CD8-positive, alpha-beta memory T cell (primary cell): ENCODE data around the gene CMBL. TPM values are rescaled to one million over a fixed set of nuclear protein-coding genes. Genes with fewer than 3 reads are reported as not detected.

ENCODE experiments used
- CTCF ChIA-PET: fragments of 350-600 bp; sonication (Branson Sonifier 250); formaldehyde crosslinking; loops from one replicate; lab custom pipeline; 2021; ENCODE audit warnings: antibody characterized with exemption; lab: Charles Lee
- POLR2A ChIA-PET: fragments of 350-600 bp; sonication (Branson Sonifier 250); formaldehyde crosslinking; loops from one replicate; lab custom pipeline; 2021; ENCODE audit warnings: antibody characterized with exemption; lab: Charles Lee
- DNase-seq, 5 donors: peaks; one replicate each; pipeline versions ENCODE4 v3.0.0 to v3.0.0-alpha.2; 2020 to 2022; ENCODE audit warnings: mixed read lengths in 1 of 5
- H3K27ac ChIP-seq: one replicate; pipeline ENCODE4 v1.7.0; 2013; ENCODE audit warnings: low read depth, mild to moderate bottlenecking, low read length, moderate library complexity
- H3K27me3 ChIP-seq: 2 replicates; pipeline ENCODE4 v1.7.0; 2013; ENCODE audit warnings: low read length, mild to moderate bottlenecking; ENCODE audit not compliant: insufficient read depth, poor library complexity, severe bottlenecking
- H3K36me3 ChIP-seq: 2 replicates; pipeline ENCODE4 v1.7.0; 2013; ENCODE audit warnings: mild to moderate bottlenecking, low read length, moderate library complexity; ENCODE audit not compliant: insufficient read depth
- H3K4me1 ChIP-seq: 2 replicates; pipeline ENCODE4 v1.7.0; 2013; ENCODE audit warnings: mild to moderate bottlenecking, low read length, moderate library complexity; ENCODE audit not compliant: insufficient read depth
- H3K4me3 ChIP-seq: 2 replicates; pipeline ENCODE4 v1.7.0; 2013; ENCODE audit warnings: mild to moderate bottlenecking, low read length
- H3K9me3 ChIP-seq: 2 replicates; pipeline ENCODE4 v1.7.0; 2013; ENCODE audit warnings: mild to moderate bottlenecking, low read length
- H3K27ac Mint-ChIP-seq, 8 donors: one replicate each; pipeline ENCODE4 v1.8.0; 2020 to 2021; ENCODE audit warnings: mixed read lengths in 8 of 8, mild to moderate bottlenecking in 6 of 8, inconsistent platforms in 3 of 8, moderate library complexity in 3 of 8
- H3K27me3 Mint-ChIP-seq, 2 donors: one replicate each; pipeline ENCODE4 v1.8.0; 2020 to 2021; ENCODE audit warnings: mixed read lengths in 2 of 2, mild to moderate bottlenecking in 1 of 2, moderate library complexity in 1 of 2
- H3K36me3 Mint-ChIP-seq, 3 donors: one replicate each; pipeline ENCODE4 v1.8.0; 2020 to 2021; ENCODE audit warnings: mixed read lengths in 3 of 3, inconsistent platforms in 1 of 3, mild to moderate bottlenecking in 1 of 3
- H3K4me1 Mint-ChIP-seq, 3 donors: one replicate each; pipeline ENCODE4 v1.8.0; 2020 to 2021; ENCODE audit warnings: mixed read lengths in 3 of 3, inconsistent platforms in 1 of 3, mild to moderate bottlenecking in 1 of 3
- H3K4me3 Mint-ChIP-seq, 7 donors: one replicate each; pipeline ENCODE4 v1.8.0; 2020 to 2021; ENCODE audit warnings: mixed read lengths in 7 of 7, mild to moderate bottlenecking in 6 of 7, moderate library complexity in 4 of 7, inconsistent platforms in 2 of 7
- H3K9me3 Mint-ChIP-seq, 5 donors: one replicate each; pipeline ENCODE4 v1.8.0; 2020 to 2022; ENCODE audit warnings: mixed read lengths in 5 of 5, mild to moderate bottlenecking in 3 of 5, moderate library complexity in 2 of 5, inconsistent platforms in 1 of 5
- polyA plus RNA-seq: library from polyadenylated mRNA; unstranded; fragments of 300-500 nt; fragmentation: Illumina TruSeq; gene quantifications from one replicate; pipeline ENCODE4 v1.2.3, GENCODE V29; 2021
- total RNA-seq, 2 experiments: library from RNA; stranded (reverse); gene quantifications; one replicate each; pipeline ENCODE4 v1.2.3, GENCODE V29; 2021

CMBL gene
- total RNA-seq (1 to 10 TPM; 3.7 to 3.8 TPM), polyA plus RNA-seq (0.97 TPM)

DNA sequence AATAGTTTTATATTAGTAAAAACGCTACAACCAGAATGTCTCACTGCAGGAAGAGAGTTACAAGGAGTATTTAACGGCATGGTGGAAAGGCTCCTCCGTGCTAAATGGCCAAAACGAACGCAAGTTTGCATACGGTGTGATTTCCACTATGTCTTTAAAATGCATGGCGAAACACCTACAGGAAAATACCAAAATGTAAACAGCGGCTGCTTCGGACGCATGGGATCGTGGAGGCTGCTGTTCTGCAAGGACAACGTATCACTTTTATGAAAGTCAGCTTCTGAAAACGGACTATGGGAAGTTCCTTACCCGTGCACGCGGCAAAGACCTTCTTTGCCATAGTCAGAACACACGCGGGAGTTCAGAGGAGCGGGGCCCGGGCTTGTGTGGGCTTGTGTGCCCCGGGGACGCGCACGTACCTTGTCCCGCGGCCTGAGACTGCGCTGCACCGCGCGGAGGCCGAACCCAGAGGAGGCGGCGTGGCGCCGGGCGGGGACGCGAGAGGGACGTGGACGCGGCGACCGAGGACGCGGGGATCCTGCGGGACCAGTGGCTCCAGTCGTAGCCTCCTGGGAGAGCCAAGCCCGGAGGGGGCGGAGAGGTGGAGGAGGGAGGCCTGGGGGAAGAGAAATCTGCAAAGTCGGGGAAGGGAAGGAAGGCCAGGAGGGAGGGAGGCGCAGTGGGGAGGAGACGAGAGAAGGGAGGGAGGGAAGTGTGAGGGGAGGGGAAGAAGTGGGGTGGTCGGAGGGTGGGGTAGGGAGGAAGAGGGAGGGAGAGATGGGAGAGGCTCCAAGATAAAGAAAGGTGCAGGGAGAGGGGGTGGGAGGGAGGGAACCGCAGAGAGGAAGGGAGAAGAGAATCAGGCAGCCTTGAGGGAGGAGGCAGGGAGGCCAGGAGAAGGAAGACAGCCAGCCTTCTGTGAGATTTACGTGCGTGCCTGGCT, at the start of gene CMBL:
Gene CMBL, minus strand, starts transcription at position 697 of the 943 bp plus-strand sequence. CDS start 17,140 bp downstream, outside the sequence.
- ChIA-PET CTCF (no interaction called here), POLR2A (no interaction called here)
- peak within 1 kb of the TSS; percentile 59 for H3K4me3 ChIP-seq
- peaks cover 6 to 10% (median 10%) of the 10 kb centered on the region in 3 donors for H3K4me1 Mint-ChIP-seq
- H3K9me3 ChIP-seq = no peaks in the 10 kb centered on the region
- no peaks in the 10 kb centered on the region for H3K27me3 ChIP-seq
- peak within 1 kb of the TSS; percentile 75 for H3K27ac ChIP-seq
- no peaks in the 10 kb centered on the region for H3K4me1 ChIP-seq
- peak in 1 of 5 donors; percentile 14 for DNase-seq
- H3K27ac Mint-ChIP-seq = peak within 1 kb of the TSS in 2 of 8 donors; percentile 56 to 61
- H3K27me3 Mint-ChIP-seq = peaks cover 13 to 32% of the 10 kb centered on the region in 2 donors
- H3K36me3 ChIP-seq = no peaks in the 10 kb centered on the region
- no peaks in the 10 kb centered on the region for H3K9me3 Mint-ChIP-seq
- no peaks in the 10 kb centered on the region for H3K36me3 Mint-ChIP-seq
- peak within 1 kb of the TSS; percentile 49 to 93 (median 85) for H3K4me3 Mint-ChIP-seq

DNA sequence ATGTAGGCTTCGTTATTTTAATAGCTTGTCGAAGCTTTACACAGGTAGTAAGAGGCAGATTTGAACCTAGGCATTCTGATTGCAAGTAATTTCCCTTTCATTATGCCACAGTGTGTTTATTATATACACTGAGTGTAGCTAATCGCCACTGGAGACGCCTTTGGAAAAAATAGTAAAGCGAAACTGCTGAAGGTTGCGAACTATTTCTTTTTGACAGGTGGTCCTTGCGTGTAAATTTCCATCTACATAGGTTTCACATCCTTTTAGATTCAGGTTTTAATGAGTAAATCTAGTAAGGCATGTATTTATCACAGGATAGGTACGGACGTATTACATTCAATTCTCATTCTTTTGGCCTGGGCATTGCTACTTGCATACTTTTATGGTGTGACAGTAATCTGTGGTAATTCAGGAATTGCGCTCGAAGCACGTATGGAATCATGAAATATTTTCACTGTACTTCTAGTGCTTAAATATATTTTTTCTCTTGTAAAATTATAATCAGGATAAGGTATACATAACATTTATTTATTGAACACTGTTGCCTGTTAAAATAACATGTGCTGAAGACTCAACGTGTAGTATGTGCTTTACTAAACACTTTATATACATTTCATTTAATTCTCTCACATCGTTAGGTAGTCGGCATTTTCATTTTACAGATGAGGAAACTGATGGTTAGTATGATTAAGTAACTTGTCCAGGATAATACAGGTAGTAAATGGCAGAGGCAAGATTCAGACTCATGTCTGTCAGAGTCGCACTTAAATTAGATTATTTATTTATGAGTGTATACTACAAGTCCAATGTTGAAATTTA, 47.6 kb upstream of the CMBL start:
- H3K4me1 Mint-ChIP-seq = peaks cover 45 to 68% (median 66%) of the 10 kb centered on the region in 3 donors
- peak overlapping the region; percentile 97 to 100 (median 99) for H3K27ac Mint-ChIP-seq
- peak overlapping the region; percentile 97 to 100 (median 99) for H3K4me3 Mint-ChIP-seq
- H3K27me3 Mint-ChIP-seq = no peaks in the 10 kb centered on the region
- peak overlapping the region; percentile 91 for H3K27ac ChIP-seq
- POLR2A ChIA-PET = interaction anchor here (0.6 to 1.1 kb wide), 2 partner anchors 105 to 115 kb away, joined by 3 to 4 read pairs; partner anchors contain the start of genes ATPSCKMT and CCT5
- DNase-seq = peak in 1 of 5 donors; percentile 21
- CTCF ChIA-PET = interaction anchor here (1.0 kb wide), 1 partner anchor 71 kb away, joined by 3 read pairs; no protein-coding TSS in a partner anchor
- peaks cover 30% of the 10 kb centered on the region for H3K4me1 ChIP-seq
- no peaks in the 10 kb centered on the region for H3K27me3 ChIP-seq
- no peaks in the 10 kb centered on the region for H3K36me3 ChIP-seq
- H3K9me3 Mint-ChIP-seq = no peaks in the 10 kb centered on the region
- H3K9me3 ChIP-seq = no peaks in the 10 kb centered on the region
- peak overlapping the region; percentile 94 for H3K4me3 ChIP-seq
- H3K36me3 Mint-ChIP-seq = peaks cover 0 to 14% (median 0%) of the 10 kb centered on the region in 3 donors

GRCh38 chr5:10354048-10354872, 46.6 kb upstream of the CMBL start:
- peaks cover 0 to 14% (median 0%) of the 10 kb centered on the region in 3 donors for H3K36me3 Mint-ChIP-seq
- peak overlapping the region; percentile 97 to 100 (median 99) for H3K4me3 Mint-ChIP-seq
- no peaks in the 10 kb centered on the region for H3K27me3 Mint-ChIP-seq
- H3K27ac ChIP-seq = peak overlapping the region; percentile 91
- H3K9me3 ChIP-seq = no peaks in the 10 kb centered on the region
- ChIA-PET CTCF (interaction anchor here (1.0 kb wide), 2 partner anchors 64 to 70 kb away, joined by 3 read pairs; no protein-coding TSS in a partner anchor), POLR2A (interaction anchor here (0.6 to 1.6 kb wide), 7 partner anchors 93 to 786 kb away, joined by 3 to 17 read pairs (median 3); partner anchors contain the start of genes ANKRD33B, ATPSCKMT and CCT5)
- no peaks in the 10 kb centered on the region for H3K27me3 ChIP-seq
- H3K9me3 Mint-ChIP-seq = no peaks in the 10 kb centered on the region
- H3K36me3 ChIP-seq = no peaks in the 10 kb centered on the region
- H3K4me3 ChIP-seq = peak overlapping the region; percentile 94
- peaks cover 43 to 59% (median 57%) of the 10 kb centered on the region in 3 donors for H3K4me1 Mint-ChIP-seq
- peak overlapping the region; percentile 97 to 100 (median 99) for H3K27ac Mint-ChIP-seq
- DNase-seq = peak; percentile 21 to 68 (median 39)
- peaks cover 30% of the 10 kb centered on the region for H3K4me1 ChIP-seq

DNA sequence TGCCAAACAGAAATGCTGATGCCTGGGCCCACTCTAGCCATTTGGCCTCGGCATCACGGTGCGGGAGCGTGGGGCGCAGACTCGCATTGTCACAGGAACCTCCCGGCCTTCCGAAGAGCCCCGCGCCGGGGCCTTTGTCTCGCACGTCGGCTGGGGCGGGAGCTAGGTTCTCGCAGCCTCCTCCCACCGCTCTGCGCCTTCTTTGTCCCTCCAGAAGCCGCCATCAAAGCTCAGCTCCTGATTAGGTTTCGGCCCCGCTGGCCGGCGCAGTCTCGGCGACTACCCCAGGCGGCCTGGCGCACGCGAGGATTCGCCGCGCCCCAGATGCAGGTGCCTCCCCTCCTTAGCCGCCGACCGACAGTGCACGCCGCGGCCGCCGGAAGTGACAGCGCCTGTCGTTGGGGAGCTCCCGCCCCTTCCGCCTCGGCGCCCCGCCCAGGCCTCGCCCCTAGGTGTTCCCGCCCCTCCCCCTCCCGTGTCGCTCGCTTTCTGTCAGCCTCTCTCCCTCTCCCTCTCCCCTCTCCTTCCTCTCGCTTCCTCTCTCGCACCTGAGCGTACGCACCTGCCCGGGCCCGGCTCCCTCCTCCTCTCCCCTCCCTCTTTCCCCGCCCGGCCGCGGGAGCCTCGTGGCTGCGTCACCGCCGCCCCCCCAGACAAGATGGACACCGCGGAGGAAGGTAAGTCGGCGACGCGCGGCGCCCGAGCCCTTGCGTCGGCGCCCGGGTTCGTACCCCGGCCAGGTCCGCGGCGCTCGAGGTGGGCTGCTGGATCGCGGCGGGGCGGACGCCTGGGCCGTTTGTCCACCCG, 45.7 kb upstream of the CMBL start, which contains the start of gene MARCHF6:
Gene MARCHF6, plus strand, starts transcription at position 455 of the 807 bp plus-strand sequence. Its CDS starts 204 bp downstream, at position 659.
- Mint-ChIP-seq H3K27me3 (no peaks in the 10 kb centered on the region), H3K27ac (peak within 1 kb of the TSS; percentile 97 to 100 (median 99)), H3K4me3 (peak within 1 kb of the TSS; percentile 97 to 100 (median 99)), H3K4me1 (peaks cover 39 to 53% (median 51%) of the 10 kb centered on the region in 3 donors), H3K9me3 (no peaks in the 10 kb centered on the region), H3K36me3 (peaks cover 0 to 12% (median 0%) of the 10 kb centered on the region in 3 donors)
- Histone ChIP-seq H3K27ac (peak within 1 kb of the TSS; percentile 91), H3K9me3 (no peaks in the 10 kb centered on the region), H3K4me3 (peak within 1 kb of the TSS; percentile 94), H3K27me3 (no peaks in the 10 kb centered on the region), H3K4me1 (peaks cover 27% of the 10 kb centered on the region), H3K36me3 (no peaks in the 10 kb centered on the region)
- DNase-seq = peak; percentile 93 to 97 (median 94)
- POLR2A ChIA-PET = interaction anchor here (0.6 to 1.6 kb wide), 10 partner anchors 14 to 786 kb away, joined by 3 to 17 read pairs (median 3); partner anchors contain the start of genes ANKRD33B, ATPSCKMT, CCT5 and DAP
- CTCF ChIA-PET = interaction anchor here (0.9 to 1.3 kb wide), 4 partner anchors 10 to 274 kb away, joined by 3 to 6 read pairs (median 3); no protein-coding TSS in a partner anchor

DNA sequence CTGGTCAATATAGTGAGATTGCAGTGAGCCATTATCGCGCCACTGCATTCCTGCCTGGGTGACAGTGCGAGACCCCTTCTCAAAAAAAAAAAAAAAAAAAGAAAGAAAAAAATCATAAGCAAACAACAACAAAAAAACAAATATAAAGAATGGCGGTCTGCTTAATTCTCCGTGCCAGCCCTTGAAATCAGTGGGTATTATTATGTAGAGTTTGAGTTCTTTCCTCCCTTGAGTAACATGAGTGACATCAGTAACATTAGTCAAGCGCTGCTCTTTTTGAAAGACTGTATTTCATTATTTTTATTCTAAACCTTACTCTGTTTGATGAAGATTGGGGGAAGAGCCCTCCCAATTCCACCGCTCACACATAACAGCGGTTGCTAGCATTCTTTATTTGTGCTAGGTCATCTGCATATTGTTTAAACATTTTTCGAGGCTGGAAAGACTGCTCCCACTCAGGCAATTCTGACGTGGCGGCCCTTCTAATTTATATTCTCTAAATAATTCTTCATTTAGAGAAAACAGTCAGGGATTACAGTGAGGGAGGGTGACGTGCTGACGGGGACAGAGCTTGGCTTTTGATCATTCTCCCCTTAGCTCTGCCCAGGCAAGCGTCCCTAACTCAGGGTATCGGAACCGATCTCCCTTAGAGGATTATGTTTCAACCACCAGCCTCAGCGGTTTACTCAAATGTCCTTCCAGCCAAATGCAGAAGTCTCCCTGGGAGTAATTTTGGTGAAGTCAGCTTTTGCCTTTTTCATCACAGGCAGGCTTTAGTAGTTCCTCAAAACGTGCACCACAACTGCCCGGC, 44.9 kb upstream of the CMBL start:
- peak overlapping the region; percentile 94 for H3K4me3 ChIP-seq
- H3K27me3 ChIP-seq = no peaks in the 10 kb centered on the region
- no peaks in the 10 kb centered on the region for H3K36me3 ChIP-seq
- CTCF ChIA-PET = interaction anchor here (0.9 to 1.3 kb wide), 4 partner anchors 9 to 275 kb away, joined by 3 to 6 read pairs (median 3); no protein-coding TSS in a partner anchor
- peak overlapping the region; percentile 96 to 99 (median 98) for H3K27ac Mint-ChIP-seq
- H3K4me3 Mint-ChIP-seq = peak overlapping the region; percentile 88 to 99 (median 92)
- H3K4me1 ChIP-seq = peaks cover 26% of the 10 kb centered on the region
- H3K9me3 Mint-ChIP-seq = no peaks in the 10 kb centered on the region
- POLR2A ChIA-PET = interaction anchor here (0.6 to 1.6 kb wide), 9 partner anchors 14 to 408 kb away, joined by 3 to 17 read pairs (median 3); partner anchors contain the start of genes ANKRD33B, ATPSCKMT, CCT5 and DAP
- H3K36me3 Mint-ChIP-seq = peaks cover 0 to 12% (median 0%) of the 10 kb centered on the region in 3 donors
- no peaks in the 10 kb centered on the region for H3K27me3 Mint-ChIP-seq
- no peak for DNase-seq
- no peaks in the 10 kb centered on the region for H3K9me3 ChIP-seq
- H3K4me1 Mint-ChIP-seq = peaks cover 34 to 46% (median 44%) of the 10 kb centered on the region in 3 donors
- H3K27ac ChIP-seq = peak overlapping the region; percentile 91

- H3K27ac Mint-ChIP-seq = peak overlapping the region; percentile 49 to 98 (median 96)
- Histone ChIP-seq H3K4me1 (peaks cover 18% of the 10 kb centered on the region), H3K27ac (peak overlapping the region; percentile 91), H3K4me3 (no peak overlapping the region), H3K36me3 (no peaks in the 10 kb centered on the region), H3K27me3 (no peaks in the 10 kb centered on the region), H3K9me3 (no peaks in the 10 kb centered on the region)
- H3K36me3 Mint-ChIP-seq = peaks cover 0 to 12% (median 0%) of the 10 kb centered on the region in 3 donors
- no peaks in the 10 kb centered on the region for H3K27me3 Mint-ChIP-seq
- no peak for DNase-seq
- peak overlapping the region in 6 of 7 donors; percentile 17 to 99 (median 89) for H3K4me3 Mint-ChIP-seq
- H3K4me1 Mint-ChIP-seq = peaks cover 28 to 40% (median 37%) of the 10 kb centered on the region in 3 donors
- ChIA-PET CTCF (no interaction called here), POLR2A (no interaction called here)
- H3K9me3 Mint-ChIP-seq = no peaks in the 10 kb centered on the region
Observed at GRCh38 chr5:10351919-10352318, 44.2 kb upstream of the CMBL start.
